ENCODE measurements around the gene OLR1. TPM values are rescaled to one million over a fixed set of nuclear protein-coding genes. Genes with fewer than 3 reads are reported as not detected.

Gene OLR1
- total RNA-seq, 2 experiments from 2014 or later = not detected

GRCh38 chr12:10179776-10180181 is 7.8 kb upstream of the OLR1 start:
- H3K4me1 ChIP-seq (ENCODE audit: insufficient read depth, low read length, poor library complexity, severe bottlenecking) = peaks cover 7% of the 10 kb centered on the region
- TF ChIP-seq EZH2phosphoT487 (IDR thresholded peaks at IDR 0.05; ENCODE audit: borderline replicate concordance, low read depth, low read length) = no peak
- no peak for TF ChIP-seq CTCF (conservative IDR thresholded peaks at IDR 0.05; ENCODE audit: low read length)
- H3K9me3 ChIP-seq (ENCODE audit: low read length) = no peaks in the 10 kb centered on the region
- POLR2A ChIA-PET = interaction anchor here (0.8 kb wide), 1 partner anchor 16 kb away, joined by 3 read pairs; no protein-coding TSS in a partner anchor
- intact Hi-C loops (cut with micrococcal nuclease; ENCODE audit: unreplicated experiment) = no loop called here
- H2AFZ ChIP-seq (ENCODE audit: low read length) = no peak overlapping the region
- H3K4me2 ChIP-seq (ENCODE audit: low read length) = no peak overlapping the region
- no peaks in the 10 kb centered on the region for H4K20me1 ChIP-seq (ENCODE audit: insufficient read depth, low read length)
- no peak overlapping the region for H3K4me3 ChIP-seq (ENCODE audit: low read depth, low read length, poor library complexity, severe bottlenecking)
- BruUV-seq (replicated peaks) = no TSS peak
- DNase-seq (ENCODE audit: low spot score) = no peak
- no peaks in the 10 kb centered on the region for H3K36me3 ChIP-seq (ENCODE audit: insufficient read depth, low read length)
- CTCF ChIA-PET (ENCODE audit: unreplicated experiment) = no interaction called here
- no peaks in the 10 kb centered on the region for H3K79me2 ChIP-seq (ENCODE audit: insufficient read depth, low read depth, low read length)
- H3K9me2 ChIP-seq (ENCODE audit: insufficient read depth, low read length) = no peaks in the 10 kb centered on the region
- no peak overlapping the region for H3K27ac ChIP-seq (ENCODE audit: low read depth, low read length, poor library complexity, severe bottlenecking)

- no TSS peak for BruUV-seq (replicated peaks)
- Histone ChIP-seq H3K9me2 (ENCODE audit: insufficient read depth, low read length) (no peaks in the 10 kb centered on the region), H4K20me1 (ENCODE audit: insufficient read depth, low read length) (no peaks in the 10 kb centered on the region), H3K36me3 (ENCODE audit: insufficient read depth, low read length) (no peaks in the 10 kb centered on the region), H3K27ac (ENCODE audit: low read depth, low read length, poor library complexity, severe bottlenecking) (no peak within 1 kb of the TSS), H3K4me2 (ENCODE audit: low read length) (no peak within 1 kb of the TSS), H3K9me3 (ENCODE audit: low read length) (no peaks in the 10 kb centered on the region), H2AFZ (ENCODE audit: low read length) (no peak within 1 kb of the TSS), H3K79me2 (ENCODE audit: insufficient read depth, low read depth, low read length) (no peaks in the 10 kb centered on the region), H3K4me1 (ENCODE audit: insufficient read depth, low read length, poor library complexity, severe bottlenecking) (peaks cover 7% of the 10 kb centered on the region), H3K4me3 (ENCODE audit: low read depth, low read length, poor library complexity, severe bottlenecking) (no peak within 1 kb of the TSS)
- intact Hi-C loops (cut with micrococcal nuclease; ENCODE audit: unreplicated experiment) = no loop called here
- TF ChIP-seq EZH2phosphoT487 (IDR thresholded peaks at IDR 0.05; ENCODE audit: borderline replicate concordance, low read depth, low read length) (no peak), CTCF (conservative IDR thresholded peaks at IDR 0.05; ENCODE audit: low read length) (no peak)
- POLR2A ChIA-PET = no interaction called here
- DNase-seq (ENCODE audit: low spot score) = no peak
- CTCF ChIA-PET (ENCODE audit: unreplicated experiment) = no interaction called here
Observed at GRCh38 chr12:10178821-10179220, 6.9 kb upstream of the OLR1 start, which contains the start of gene TMEM52B. Gene TMEM52B (plus strand): TSS chr12:10179032. CDS start chr12:10179575, 543 bp downstream.

GRCh38 chr12:10175846-10176636 is 4.1 kb upstream of the OLR1 start:
- POLR2A ChIA-PET = interaction anchor here (0.6 to 1.5 kb wide), 3 partner anchors 14 to 388 kb away, joined by 3 to 5 read pairs (median 3); no protein-coding TSS in a partner anchor
- H2AFZ ChIP-seq (ENCODE audit: low read length) = no peak overlapping the region
- no peaks in the 10 kb centered on the region for H3K9me2 ChIP-seq (ENCODE audit: insufficient read depth, low read length)
- no peak overlapping the region for H3K4me2 ChIP-seq (ENCODE audit: low read length)
- intact Hi-C loops (cut with micrococcal nuclease; ENCODE audit: unreplicated experiment) = no loop called here
- BruUV-seq (replicated peaks) = no TSS peak
- H4K20me1 ChIP-seq (ENCODE audit: insufficient read depth, low read length) = no peaks in the 10 kb centered on the region
- DNase-seq (ENCODE audit: low spot score) = no peak
- CTCF ChIA-PET (ENCODE audit: unreplicated experiment) = no interaction called here
- H3K4me1 ChIP-seq (ENCODE audit: insufficient read depth, low read length, poor library complexity, severe bottlenecking) = no peaks in the 10 kb centered on the region
- no peaks in the 10 kb centered on the region for H3K9me3 ChIP-seq (ENCODE audit: low read length)
- no peaks in the 10 kb centered on the region for H3K36me3 ChIP-seq (ENCODE audit: insufficient read depth, low read length)
- H3K27ac ChIP-seq (ENCODE audit: low read depth, low read length, poor library complexity, severe bottlenecking) = no peak overlapping the region
- H3K79me2 ChIP-seq (ENCODE audit: insufficient read depth, low read depth, low read length) = no peaks in the 10 kb centered on the region
- TF ChIP-seq CTCF (conservative IDR thresholded peaks at IDR 0.05; ENCODE audit: low read length) (0 out of 2 replicates have a peak, but pooled peaks have one; percentile 38), EZH2phosphoT487 (IDR thresholded peaks at IDR 0.05; ENCODE audit: borderline replicate concordance, low read depth, low read length) (no peak)
- H3K4me3 ChIP-seq (ENCODE audit: low read depth, low read length, poor library complexity, severe bottlenecking) = no peak overlapping the region
